GM18511 (cell line): ENCODE results near the gene DGCR6.
"Not testable (repeated sequence)": the region's sequence is repeated elsewhere in the genome, so short reads cannot be mapped to it uniquely, and the experiment has no call there.

Source experiments
- ATAC-seq: cut with Tn5 transposase; IDR thresholded peaks from one replicate; pipeline ENCODE4 v1.9.1; 2021; ENCODE audit warnings: mild to moderate bottlenecking, moderate library complexity; ENCODE audit not compliant: unreplicated experiment

Gene DGCR6

DNA sequence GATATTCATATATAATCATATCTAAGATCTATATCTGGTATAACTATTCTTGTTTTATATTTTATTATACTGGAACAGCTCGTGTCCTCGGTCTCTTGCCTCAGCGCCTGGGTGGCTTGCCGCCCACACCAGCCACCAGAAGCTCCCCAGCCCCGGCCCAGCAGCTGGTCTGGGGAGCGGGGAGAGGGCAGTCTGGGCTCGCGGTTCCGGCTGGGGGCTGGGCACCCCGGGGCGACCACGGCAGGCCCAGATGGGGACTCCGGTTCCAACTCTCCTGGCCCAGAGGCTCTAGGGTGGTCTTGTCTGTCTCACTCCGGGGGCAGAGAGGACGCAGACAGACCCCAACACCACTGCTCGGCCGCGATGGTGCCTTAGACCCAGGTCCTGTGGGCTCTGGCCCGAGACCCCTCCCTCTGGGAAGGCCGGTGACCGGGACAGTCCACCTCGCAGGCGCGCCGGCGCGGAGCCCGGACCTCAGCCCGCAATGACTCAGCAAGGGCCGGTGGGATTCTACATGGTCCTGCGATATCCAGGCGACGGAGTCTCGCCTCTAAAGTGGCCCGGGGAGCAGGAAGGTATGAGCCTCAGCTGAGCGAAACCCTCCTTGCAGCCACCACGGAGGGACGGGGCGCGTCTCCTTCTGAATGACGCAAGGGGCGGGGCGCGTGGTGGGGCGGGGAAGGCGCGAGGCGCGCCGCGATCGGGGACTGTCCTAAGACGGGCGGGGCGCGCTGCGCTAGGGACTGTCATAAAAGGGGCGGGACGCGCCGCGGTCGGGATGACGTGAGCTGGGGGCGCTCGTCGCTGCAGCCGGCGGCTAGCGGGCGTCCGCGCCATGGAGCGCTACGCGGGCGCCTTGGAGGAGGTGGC is at the start of gene DGCR6:
DGCR6 (plus strand) TSS at position 781 of the 870 bp plus-strand sequence; CDS start at position 836, 55 bp downstream.
- peak; percentile 90 for ATAC-seq

DNA sequence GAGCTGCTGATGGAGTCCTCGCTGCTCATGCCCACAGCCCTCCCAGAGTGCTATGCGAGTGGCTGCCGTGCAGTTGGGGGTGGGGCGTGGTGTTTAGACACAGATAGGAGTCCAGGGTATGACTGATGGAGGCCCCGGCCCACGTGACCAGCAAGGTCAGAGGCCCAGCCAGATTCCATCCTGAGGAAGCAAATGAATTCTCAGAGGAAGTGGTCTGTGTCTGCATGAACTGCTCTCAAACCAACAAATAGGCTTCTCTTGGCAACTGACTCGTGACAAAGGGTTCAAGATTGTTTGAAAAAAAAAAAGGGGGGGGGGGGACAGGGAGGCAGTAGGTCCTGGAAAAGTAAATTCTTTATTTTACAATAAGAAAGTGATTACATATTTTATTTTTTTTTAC is 46.8 kb upstream of the DGCR6 start:
- ATAC-seq = not testable (repeated sequence)

- not testable (repeated sequence) for ATAC-seq
These were observed 24.9 kb upstream of the DGCR6 start for GRCh38 chr22:18881260-18881659.

DNA sequence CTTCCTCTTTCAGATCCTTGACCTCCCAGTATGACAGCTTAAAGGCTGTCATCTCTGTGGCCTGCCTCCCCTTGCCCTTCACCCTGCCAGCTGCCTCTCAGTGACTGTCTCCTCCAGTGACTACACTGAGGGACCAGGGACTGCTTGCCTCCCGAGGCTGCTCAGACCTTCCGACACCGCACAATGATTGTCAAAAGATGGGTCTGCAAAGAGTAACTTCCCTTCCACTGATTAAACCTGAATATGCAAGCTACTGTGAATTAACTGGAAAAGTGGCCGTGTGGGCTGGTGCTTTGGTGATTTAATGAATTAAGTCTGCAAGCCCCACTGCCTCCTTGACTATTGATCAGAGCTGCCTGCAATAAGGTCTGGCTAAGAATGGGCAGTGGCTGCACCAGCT is 21.7 kb upstream of the DGCR6 start:
- ATAC-seq = not testable (repeated sequence)

DNA sequence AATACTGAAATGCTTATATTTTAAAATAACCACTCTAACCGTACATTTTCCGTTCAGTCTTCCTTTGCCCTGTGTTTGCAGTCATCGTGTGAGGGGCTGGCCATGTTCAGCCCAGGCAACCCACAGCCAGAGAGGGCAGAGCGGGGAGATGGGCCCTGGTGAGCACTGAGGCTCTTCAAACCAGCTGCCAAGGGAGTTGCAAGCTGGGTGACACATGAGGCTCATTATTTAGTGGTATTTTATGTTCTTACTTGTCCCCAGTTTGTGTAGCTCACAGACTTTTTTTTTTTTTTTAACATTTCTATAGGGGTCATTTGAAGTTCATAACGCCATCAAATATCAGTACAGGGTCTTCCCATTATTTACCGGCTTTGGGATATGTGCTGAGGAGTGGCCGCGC is 18.0 kb upstream of the DGCR6 start:
- ATAC-seq = no peak

GRCh38 chr22:18890510-18891192 is 15.5 kb upstream of the DGCR6 start:
- ATAC-seq = not testable (repeated sequence)

DNA sequence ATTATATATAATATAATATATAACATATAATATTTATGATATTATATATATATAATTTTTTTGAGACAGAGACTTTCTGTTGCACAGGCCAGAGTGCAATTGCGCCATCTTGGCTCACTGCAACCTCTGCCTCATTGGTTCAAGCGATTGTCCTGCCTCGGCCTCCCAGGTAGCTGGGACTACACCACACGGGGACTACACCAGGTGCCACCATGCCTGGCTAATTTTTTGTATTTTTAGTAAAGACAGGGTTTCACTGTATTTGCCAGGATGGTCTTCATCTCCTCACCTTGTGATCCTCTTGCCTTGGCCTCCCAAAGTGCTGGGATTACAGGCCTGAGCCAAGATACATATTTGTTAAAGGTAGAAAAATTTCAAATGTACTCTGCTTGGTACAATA is 12.3 kb upstream of the DGCR6 start:
- not testable (repeated sequence) for ATAC-seq

DNA sequence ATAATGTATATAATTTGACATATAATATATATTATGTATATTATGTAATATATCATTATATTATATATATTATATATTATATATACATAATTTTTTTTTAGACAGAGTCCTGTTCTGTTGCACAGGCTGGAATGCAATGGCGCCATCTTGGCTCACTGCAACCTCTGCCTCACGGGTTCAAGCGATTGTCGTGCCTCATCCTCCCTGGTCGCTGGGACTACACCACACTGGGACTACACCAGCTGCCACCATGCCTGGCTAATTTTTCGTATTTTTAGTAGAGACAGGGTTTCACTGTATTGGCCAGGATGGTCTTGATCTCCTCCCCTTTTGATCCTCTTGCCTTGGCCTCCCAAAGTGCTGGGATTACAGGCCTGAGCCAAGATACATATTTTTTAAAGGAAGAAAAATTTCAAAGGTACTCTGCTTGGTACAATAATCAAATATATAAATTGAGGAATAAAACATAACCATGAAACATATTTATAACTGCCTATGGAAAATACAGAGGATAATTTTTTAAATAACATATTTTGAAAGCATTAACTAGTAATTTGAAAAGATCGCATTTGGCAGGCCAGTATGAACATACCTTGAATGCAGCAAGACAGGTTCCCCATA is 10.0 kb upstream of the DGCR6 start:
- ATAC-seq = not testable (repeated sequence)

DNA sequence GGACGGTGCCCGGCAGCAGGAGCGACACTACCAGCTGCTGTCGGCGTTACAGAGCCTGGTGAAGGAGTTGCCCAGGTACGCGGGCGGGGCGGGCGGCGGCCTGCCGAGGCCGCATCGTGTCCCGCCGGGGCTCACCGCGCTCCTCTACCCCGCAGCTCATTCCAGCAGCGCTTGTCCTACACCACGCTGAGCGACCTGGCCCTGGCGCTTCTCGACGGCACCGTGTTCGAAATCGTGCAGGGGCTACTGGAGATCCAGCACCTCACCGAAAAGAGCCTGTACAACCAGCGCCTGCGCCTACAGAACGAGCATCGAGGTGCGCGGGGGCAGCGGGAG is 258 bp downstream of the DGCR6 start:
- ATAC-seq = peak; percentile 40

- no peak for ATAC-seq
These were observed 776 bp downstream of the DGCR6 start for GRCh38 chr22:18906896-18907295.

GRCh38 chr22:18909556-18909955 is 3.4 kb downstream of the DGCR6 start:
- no peak for ATAC-seq

- ATAC-seq = not testable (repeated sequence)
These were observed 5.4 kb downstream of the DGCR6 start for GRCh38 chr22:18911535-18911934.

- not testable (repeated sequence) for ATAC-seq
These were observed 6.3 kb downstream of the DGCR6 start for GRCh38 chr22:18912264-18912946.

DNA sequence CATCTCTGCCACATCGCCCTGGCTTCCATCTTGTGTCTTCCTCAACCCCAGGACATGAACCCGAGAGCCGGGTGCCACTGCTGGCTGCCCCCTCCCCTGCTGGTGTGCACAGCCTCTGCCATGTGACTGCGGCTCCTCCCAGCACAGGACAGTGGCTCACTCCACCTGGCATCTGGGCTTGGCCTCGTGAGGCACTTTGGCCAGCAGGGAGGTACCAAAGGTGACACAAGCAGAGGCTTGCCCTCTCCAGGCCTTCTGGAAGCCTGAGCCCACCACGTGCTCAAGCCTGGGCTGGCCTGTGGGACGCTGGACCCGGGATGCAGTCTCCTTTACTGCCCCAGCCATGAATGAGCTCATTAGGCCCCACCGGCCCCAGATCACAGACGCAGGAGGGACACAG is 8.4 kb downstream of the DGCR6 start:
- ATAC-seq = not testable (repeated sequence)

GRCh38 chr22:18915550-18915949 is 9.4 kb downstream of the DGCR6 start:
- ATAC-seq = not testable (repeated sequence)

DNA sequence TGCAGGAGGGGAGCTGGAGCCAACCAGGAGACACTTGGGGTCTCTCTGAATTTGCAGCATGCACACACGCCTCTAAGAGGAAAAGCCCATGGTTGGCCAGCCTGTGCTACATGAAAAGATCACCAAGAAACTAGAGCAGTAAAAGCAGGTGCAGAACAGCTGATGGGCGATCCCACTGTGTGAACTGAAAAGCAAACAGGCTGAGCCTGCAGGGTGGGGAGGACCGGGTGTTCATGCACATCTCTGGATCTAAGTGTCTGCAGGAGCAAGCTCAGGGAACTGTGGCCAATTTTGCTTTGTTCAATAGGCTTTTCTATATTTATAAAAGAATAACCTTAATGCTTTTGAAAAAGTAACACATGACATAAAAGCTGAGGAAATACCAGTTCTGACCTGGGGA is 11.7 kb downstream of the DGCR6 start:
- not testable (repeated sequence) for ATAC-seq

- ATAC-seq = not testable (repeated sequence)
These were observed 14.3 kb downstream of the DGCR6 start for GRCh38 chr22:18920257-18920902.

GRCh38 chr22:18925368-18926064 is 19.4 kb downstream of the DGCR6 start:
- ATAC-seq = no peak

GRCh38 chr22:18927020-18927419 is 20.9 kb downstream of the DGCR6 start:
- no peak for ATAC-seq

GRCh38 chr22:18927573-18927972 is 21.5 kb downstream of the DGCR6 start:
- no peak for ATAC-seq
